VCaP (cell line): ENCODE measurements around the gene TSHZ2.

ENCODE experiments used
- H3K27ac ChIP-seq: fragments of 450-650 bp; 2 replicates; pipeline ENCODE4 v1.5.1; 2017
- TF ChIP-seq, protein P1 (sequence below): fragments of 450-650 bp; conservative IDR thresholded peaks from 2 replicates; pipeline ENCODE4 v1.5.1; 2017; ENCODE audit warnings: mild to moderate bottlenecking, moderate library complexity

The TSHZ2 gene

DNA sequence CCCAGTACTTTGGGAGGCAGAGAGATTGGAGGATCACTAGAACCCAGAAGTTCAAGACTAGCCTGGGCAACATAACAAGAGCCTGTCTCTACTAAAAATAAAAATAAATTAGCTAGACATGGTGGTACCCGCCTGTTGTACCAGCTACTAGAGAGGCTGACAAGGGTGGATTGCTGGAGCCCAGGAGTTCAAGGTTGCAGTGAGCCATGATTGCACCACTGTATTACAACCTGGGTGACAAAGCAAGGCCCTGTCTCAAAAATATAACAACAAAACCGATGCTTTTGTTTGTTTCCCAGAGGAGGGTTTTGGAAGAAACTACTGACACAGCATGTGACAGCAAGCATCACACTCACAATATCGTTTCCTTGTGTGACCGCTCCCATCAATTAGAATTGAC is 119.6 kb downstream of the TSHZ2 start:
- H3K27ac ChIP-seq: no peak overlapping the region
- TF ChIP-seq, protein P1, sequence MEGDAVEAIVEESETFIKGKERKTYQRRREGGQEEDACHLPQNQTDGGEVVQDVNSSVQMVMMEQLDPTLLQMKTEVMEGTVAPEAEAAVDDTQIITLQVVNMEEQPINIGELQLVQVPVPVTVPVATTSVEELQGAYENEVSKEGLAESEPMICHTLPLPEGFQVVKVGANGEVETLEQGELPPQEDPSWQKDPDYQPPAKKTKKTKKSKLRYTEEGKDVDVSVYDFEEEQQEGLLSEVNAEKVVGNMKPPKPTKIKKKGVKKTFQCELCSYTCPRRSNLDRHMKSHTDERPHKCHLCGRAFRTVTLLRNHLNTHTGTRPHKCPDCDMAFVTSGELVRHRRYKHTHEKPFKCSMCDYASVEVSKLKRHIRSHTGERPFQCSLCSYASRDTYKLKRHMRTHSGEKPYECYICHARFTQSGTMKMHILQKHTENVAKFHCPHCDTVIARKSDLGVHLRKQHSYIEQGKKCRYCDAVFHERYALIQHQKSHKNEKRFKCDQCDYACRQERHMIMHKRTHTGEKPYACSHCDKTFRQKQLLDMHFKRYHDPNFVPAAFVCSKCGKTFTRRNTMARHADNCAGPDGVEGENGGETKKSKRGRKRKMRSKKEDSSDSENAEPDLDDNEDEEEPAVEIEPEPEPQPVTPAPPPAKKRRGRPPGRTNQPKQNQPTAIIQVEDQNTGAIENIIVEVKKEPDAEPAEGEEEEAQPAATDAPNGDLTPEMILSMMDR: no peak

DNA sequence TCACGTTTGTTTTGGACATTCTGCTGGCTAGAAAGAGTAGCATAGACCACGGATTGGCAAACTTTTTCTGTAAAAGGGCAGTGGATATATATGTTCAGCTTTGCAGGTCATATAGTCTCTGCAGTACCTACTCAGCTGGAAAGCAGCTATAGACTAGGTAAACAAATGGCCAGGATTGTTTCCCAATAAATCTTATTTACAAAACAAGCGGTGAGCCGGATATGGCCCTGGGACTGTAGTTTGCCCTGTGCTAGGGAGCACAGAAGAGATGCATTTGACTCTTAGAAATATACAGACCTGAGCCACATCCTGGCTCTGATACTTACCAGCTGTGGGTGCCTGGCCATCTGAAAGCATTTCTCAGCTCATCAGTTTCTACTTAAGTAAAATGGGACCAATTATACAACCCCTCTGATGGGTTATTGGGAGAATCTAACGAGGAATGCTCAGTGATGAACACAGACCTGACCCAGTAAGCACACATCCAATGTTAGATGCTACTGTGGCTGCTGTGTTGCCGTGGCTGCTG is 120.7 kb downstream of the TSHZ2 start:
- H3K27ac ChIP-seq: no peak overlapping the region
- TF ChIP-seq, protein P1: no peak

DNA sequence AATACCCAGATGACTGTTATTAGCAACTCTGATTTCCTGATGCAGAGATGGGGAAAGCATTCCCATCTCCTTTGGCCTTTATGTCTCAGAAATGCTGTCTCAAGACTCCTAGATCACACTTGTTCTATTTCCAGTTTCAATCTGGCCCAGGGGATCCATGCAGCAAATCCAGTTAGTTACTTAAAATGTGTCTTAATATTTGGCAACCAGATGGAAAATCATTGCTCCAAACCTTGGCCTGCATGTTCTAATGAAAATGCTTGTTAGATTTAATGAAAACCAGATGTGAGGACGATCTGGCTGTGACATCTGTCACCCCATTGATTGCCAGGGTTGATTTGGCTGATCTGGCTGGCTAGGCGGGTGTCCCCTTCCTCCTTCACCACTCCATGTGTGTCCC is 125.2 kb downstream of the TSHZ2 start:
- H3K27ac ChIP-seq: no peak overlapping the region
- TF ChIP-seq, protein P1: no peak

DNA sequence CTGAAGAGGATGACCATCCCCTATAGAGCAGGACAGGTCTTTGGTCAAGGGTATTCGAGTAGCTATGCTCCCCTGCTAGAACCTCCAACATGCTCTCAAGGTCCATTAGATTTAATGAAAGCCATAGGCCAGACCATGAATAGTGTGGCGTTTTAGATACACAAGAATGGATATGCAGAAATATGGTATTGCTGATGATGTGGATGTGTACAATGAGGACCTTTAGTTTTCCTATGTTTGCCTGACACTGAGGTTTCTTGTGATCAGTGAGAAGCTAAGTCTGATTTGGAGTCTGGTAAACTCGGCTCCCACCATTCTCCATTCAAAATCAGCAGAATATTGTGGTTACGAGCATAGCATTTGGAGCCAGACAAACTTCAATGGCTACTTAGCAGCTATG is 125.6 kb downstream of the TSHZ2 start:
- no peak overlapping the region for H3K27ac ChIP-seq
- TF ChIP-seq, protein P1: no peak

DNA sequence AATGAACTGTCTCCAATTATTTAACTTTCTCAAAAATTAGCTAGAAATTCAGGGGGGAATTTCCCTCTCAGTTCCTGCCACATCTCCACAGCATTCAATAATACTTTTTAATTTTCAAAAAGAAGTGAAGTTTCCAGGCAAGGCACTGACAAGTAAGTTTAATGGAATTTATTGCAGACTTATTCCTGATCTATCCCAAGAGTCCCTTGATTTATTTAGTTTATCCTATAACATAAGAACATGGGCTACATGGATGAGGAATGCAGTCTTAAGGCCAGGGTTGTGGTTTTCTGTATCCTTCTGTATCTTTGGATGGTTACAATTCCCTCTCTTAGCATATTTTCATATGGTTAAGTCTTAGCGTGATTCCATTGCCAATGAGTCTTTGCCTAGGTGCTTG is 126.5 kb downstream of the TSHZ2 start:
- TF ChIP-seq, protein P1: no peak
- no peak overlapping the region for H3K27ac ChIP-seq

DNA sequence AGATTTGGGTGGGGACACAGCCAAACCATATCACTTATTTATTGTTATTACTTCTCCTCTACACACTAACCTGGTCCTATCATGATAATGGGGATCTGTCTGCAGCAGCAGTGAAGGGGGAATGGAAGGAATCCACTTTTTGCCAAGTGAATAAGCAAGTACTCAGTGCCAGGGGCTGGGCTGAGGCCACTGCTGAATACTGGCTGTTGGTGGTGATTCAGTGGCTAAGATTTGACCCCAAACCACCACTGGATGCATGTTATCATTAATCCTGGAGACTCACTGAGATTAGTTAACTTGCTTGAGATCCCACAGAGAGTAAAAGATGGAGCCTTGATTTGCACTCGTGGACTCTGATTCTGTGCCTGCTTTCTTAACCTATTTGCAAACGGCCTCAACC is 127.7 kb downstream of the TSHZ2 start:
- no peak overlapping the region for H3K27ac ChIP-seq
- TF ChIP-seq, protein P1: no peak

DNA sequence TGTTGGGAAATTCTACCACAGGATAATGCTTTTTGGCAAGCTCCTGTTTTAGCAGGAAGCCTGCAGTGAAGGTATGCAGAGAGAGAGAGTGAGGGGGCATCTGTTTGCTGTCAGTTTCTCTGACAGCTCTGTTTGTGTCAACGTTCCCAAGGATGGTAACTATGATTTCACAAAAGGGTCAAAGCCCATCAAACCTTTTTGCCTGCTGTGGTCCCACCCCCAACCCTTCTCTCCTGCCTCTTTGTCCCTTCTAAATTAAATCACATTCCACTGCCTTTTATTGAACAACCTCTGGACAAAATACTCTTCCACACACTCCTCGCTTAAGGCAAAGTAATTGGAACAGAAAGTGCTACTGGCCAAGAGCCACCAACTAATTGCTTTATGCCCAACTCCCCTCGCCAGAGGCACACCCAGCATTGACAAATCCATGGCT is 128.3 kb downstream of the TSHZ2 start:
- TF ChIP-seq, protein P1: no peak
- H3K27ac ChIP-seq: no peak overlapping the region
